ENCODE results near the gene OR10H2. TPM values are rescaled to one million over a fixed set of nuclear protein-coding genes. Genes with fewer than 3 reads are reported as not detected.
A peak's percentile ranks its signal among the peaks of the same experiment; 100 is the strongest.
"Not testable (repeated sequence)": the region's sequence is repeated elsewhere in the genome, so short reads cannot be mapped to it uniquely, and the experiment has no call there.

Gene OR10H2
- not detected for polyA plus RNA-seq

- Mint-ChIP-seq H3K27me3 (peaks cover 38% of the 10 kb centered on the region), H3K27ac (peak within 1 kb of the TSS in 1 of 3 donors; percentile 14), H3K9me3 (peaks cover 4 to 9% (median 5%) of the 10 kb centered on the region in 3 donors), H3K4me3 (no peak within 1 kb of the TSS), H3K4me1 (no peaks in the 10 kb centered on the region), H3K36me3 (peaks cover 1% of the 10 kb centered on the region)
Observed at GRCh38 chr19:15727724-15728123, at the start of gene OR10H2. OR10H2 (plus strand) TSS chr19:15728024; CDS start chr19:15728044, 20 bp downstream.

GRCh38 chr19:15679089-15679488 lies 48.7 kb upstream of the OR10H2 start:
- Mint-ChIP-seq H3K9me3 (peaks cover 0 to 3% (median 3%) of the 10 kb centered on the region in 3 donors), H3K4me3 (no peak overlapping the region), H3K36me3 (no peaks in the 10 kb centered on the region), H3K27me3 (peaks cover 10% of the 10 kb centered on the region), H3K27ac (no peak overlapping the region), H3K4me1 (peaks cover 0 to 2% (median 0%) of the 10 kb centered on the region in 3 donors)

GRCh38 chr19:15679865-15680264 lies 48.0 kb upstream of the OR10H2 start:
- H3K4me3 Mint-ChIP-seq, H3K4me1 Mint-ChIP-seq, H3K36me3 Mint-ChIP-seq, H3K9me3 Mint-ChIP-seq, H3K27ac Mint-ChIP-seq: not testable (repeated sequence)
- peaks cover 13% of the 10 kb centered on the region for H3K27me3 Mint-ChIP-seq

- peaks cover 0 to 3% (median 3%) of the 10 kb centered on the region in 3 donors for H3K9me3 Mint-ChIP-seq
- no peak overlapping the region for H3K4me3 Mint-ChIP-seq
- H3K27me3 Mint-ChIP-seq: peaks cover 15% of the 10 kb centered on the region
- peaks cover 0 to 2% (median 0%) of the 10 kb centered on the region in 3 donors for H3K4me1 Mint-ChIP-seq
- no peaks in the 10 kb centered on the region for H3K36me3 Mint-ChIP-seq
- peak overlapping the region in 1 of 3 donors; percentile 59 for H3K27ac Mint-ChIP-seq
Observed at GRCh38 chr19:15680478-15681322, 47.1 kb upstream of the OR10H2 start.

GRCh38 chr19:15683411-15683810 lies 44.4 kb upstream of the OR10H2 start:
- no peak overlapping the region for H3K27ac Mint-ChIP-seq
- H3K4me1 Mint-ChIP-seq: no peaks in the 10 kb centered on the region
- no peaks in the 10 kb centered on the region for H3K36me3 Mint-ChIP-seq
- H3K4me3 Mint-ChIP-seq: no peak overlapping the region
- H3K9me3 Mint-ChIP-seq: peaks cover 0 to 9% (median 1%) of the 10 kb centered on the region in 3 donors
- H3K27me3 Mint-ChIP-seq: peaks cover 17% of the 10 kb centered on the region

GRCh38 chr19:15684828-15685227 lies 43.0 kb upstream of the OR10H2 start:
- H3K27me3 Mint-ChIP-seq: peaks cover 17% of the 10 kb centered on the region
- no peaks in the 10 kb centered on the region for H3K36me3 Mint-ChIP-seq
- no peaks in the 10 kb centered on the region for H3K4me1 Mint-ChIP-seq

GRCh38 chr19:15696654-15697194 lies 31.1 kb upstream of the OR10H2 start:
- Mint-ChIP-seq H3K36me3 (no peaks in the 10 kb centered on the region), H3K9me3 (peaks cover 0 to 10% (median 5%) of the 10 kb centered on the region in 3 donors), H3K27ac (no peak overlapping the region), H3K4me1 (peaks cover 0 to 2% (median 0%) of the 10 kb centered on the region in 3 donors), H3K4me3 (no peak overlapping the region), H3K27me3 (peaks cover 3% of the 10 kb centered on the region)

More at GRCh38 chr19:15684828-15685227, 43.0 kb upstream of the OR10H2 start:
- Mint-ChIP-seq H3K4me3 (no peak overlapping the region), H3K27ac (no peak overlapping the region), H3K9me3 (peaks cover 3 to 15% (median 6%) of the 10 kb centered on the region in 3 donors)

GRCh38 chr19:15701757-15702533 lies 25.9 kb upstream of the OR10H2 start:
- H3K4me1 Mint-ChIP-seq: no peaks in the 10 kb centered on the region
- no peak overlapping the region for H3K4me3 Mint-ChIP-seq
- peaks cover 2 to 12% (median 6%) of the 10 kb centered on the region in 3 donors for H3K9me3 Mint-ChIP-seq
- H3K27me3 Mint-ChIP-seq: peaks cover 4% of the 10 kb centered on the region
- peaks cover 4% of the 10 kb centered on the region for H3K36me3 Mint-ChIP-seq
- H3K27ac Mint-ChIP-seq: no peak overlapping the region

- Mint-ChIP-seq H3K4me1 (no peaks in the 10 kb centered on the region), H3K27me3 (peaks cover 4% of the 10 kb centered on the region), H3K4me3 (no peak overlapping the region), H3K9me3 (peaks cover 2 to 12% (median 7%) of the 10 kb centered on the region in 3 donors), H3K27ac (no peak overlapping the region), H3K36me3 (peaks cover 4% of the 10 kb centered on the region)
Observed at GRCh38 chr19:15702534-15702930, 25.3 kb upstream of the OR10H2 start.

- Mint-ChIP-seq H3K27ac (no peak overlapping the region), H3K4me1 (peaks cover 0 to 2% (median 0%) of the 10 kb centered on the region in 3 donors), H3K27me3 (peaks cover 9% of the 10 kb centered on the region)
Observed at GRCh38 chr19:15714638-15715037, 13.2 kb upstream of the OR10H2 start.

GRCh38 chr19:15715642-15716041 lies 12.2 kb upstream of the OR10H2 start:
- Mint-ChIP-seq H3K4me3 (no peak overlapping the region), H3K27me3 (peaks cover 5% of the 10 kb centered on the region), H3K27ac (no peak overlapping the region), H3K9me3 (peaks cover 1 to 8% (median 6%) of the 10 kb centered on the region in 3 donors), H3K36me3 (no peaks in the 10 kb centered on the region), H3K4me1 (peaks cover 0 to 2% (median 0%) of the 10 kb centered on the region in 3 donors)

More at GRCh38 chr19:15714638-15715037, 13.2 kb upstream of the OR10H2 start:
- peaks cover 1 to 8% (median 6%) of the 10 kb centered on the region in 3 donors for H3K9me3 Mint-ChIP-seq
- no peaks in the 10 kb centered on the region for H3K36me3 Mint-ChIP-seq
- no peak overlapping the region for H3K4me3 Mint-ChIP-seq

GRCh38 chr19:15717809-15718208 lies 10.0 kb upstream of the OR10H2 start:
- no peak overlapping the region for H3K27ac Mint-ChIP-seq
- H3K9me3 Mint-ChIP-seq: peaks cover 2 to 6% (median 3%) of the 10 kb centered on the region in 3 donors
- H3K4me3 Mint-ChIP-seq: no peak overlapping the region
- no peaks in the 10 kb centered on the region for H3K36me3 Mint-ChIP-seq
- peaks cover 0 to 2% (median 0%) of the 10 kb centered on the region in 3 donors for H3K4me1 Mint-ChIP-seq
- H3K27me3 Mint-ChIP-seq: peaks cover 5% of the 10 kb centered on the region

GRCh38 chr19:15721268-15721667 lies 6.6 kb upstream of the OR10H2 start:
- Mint-ChIP-seq H3K4me3 (no peak overlapping the region), H3K36me3 (no peaks in the 10 kb centered on the region), H3K9me3 (peaks cover 1 to 6% (median 5%) of the 10 kb centered on the region in 3 donors), H3K4me1 (no peaks in the 10 kb centered on the region), H3K27ac (peak overlapping the region in 1 of 3 donors; percentile 44), H3K27me3 (peaks cover 17% of the 10 kb centered on the region)

- Mint-ChIP-seq H3K4me1 (no peaks in the 10 kb centered on the region), H3K27me3 (peaks cover 21% of the 10 kb centered on the region), H3K27ac (no peak overlapping the region), H3K9me3 (peaks cover 1 to 6% (median 6%) of the 10 kb centered on the region in 3 donors), H3K4me3 (no peak overlapping the region), H3K36me3 (peaks cover under 1% of the 10 kb centered on the region)
Observed at GRCh38 chr19:15722956-15723355, 4.9 kb upstream of the OR10H2 start.

GRCh38 chr19:15730538-15730937 lies 2.7 kb downstream of the OR10H2 start:
- Mint-ChIP-seq H3K36me3 (peaks cover 1% of the 10 kb centered on the region), H3K4me3 (no peak overlapping the region), H3K4me1 (no peaks in the 10 kb centered on the region), H3K9me3 (peaks cover 4 to 6% (median 5%) of the 10 kb centered on the region in 3 donors), H3K27me3 (peaks cover 35% of the 10 kb centered on the region), H3K27ac (no peak overlapping the region)

Measured in IgD-negative memory B cell (primary cell).